Spleen (tissue), 7 donors: ENCODE measurements around the gene MYEOV.

ENCODE experiments used
- CTCF ChIP-seq, 11 experiments: fragments of 200-600 bp in 7 of 11; fragments of 450-650 bp in 4 of 11; sonication (generic) in 4 of 11; IDR thresholded peaks in 8 of 11; conservative IDR thresholded peaks in 3 of 11; 1 replicate in 7 of 11; 2 replicates in 4 of 11; pipeline versions ENCODE4 v1.4.0 to v1.8.0; 2016 to 2021; ENCODE audit warnings: antibody characterized with exemption in 11 of 11, inconsistent platforms in 4 of 11, mild to moderate bottlenecking in 1 of 11
- POLR2A ChIP-seq, 3 donors: fragments of 450-650 bp; IDR thresholded peaks; one replicate each; pipeline ENCODE4 v1.5.1; 2017; ENCODE audit warnings: antibody characterized with exemption in 3 of 3, mild to moderate bottlenecking in 1 of 3
- POLR2AphosphoS5 ChIP-seq, 3 donors: sonication (generic); formaldehyde crosslinking; IDR thresholded peaks; one replicate each; pipeline ENCODE4 v1.5.1; 2017; ENCODE audit warnings: antibody characterized with exemption in 3 of 3
- donor health status: DM: no; HTN: no; CAD: no; lungs with moderate emphysema.
- donor health status: DM: no; HTN: no; CAD: no.
- donor health status: DM: no; HTN: no; CAD: no.

DNA sequence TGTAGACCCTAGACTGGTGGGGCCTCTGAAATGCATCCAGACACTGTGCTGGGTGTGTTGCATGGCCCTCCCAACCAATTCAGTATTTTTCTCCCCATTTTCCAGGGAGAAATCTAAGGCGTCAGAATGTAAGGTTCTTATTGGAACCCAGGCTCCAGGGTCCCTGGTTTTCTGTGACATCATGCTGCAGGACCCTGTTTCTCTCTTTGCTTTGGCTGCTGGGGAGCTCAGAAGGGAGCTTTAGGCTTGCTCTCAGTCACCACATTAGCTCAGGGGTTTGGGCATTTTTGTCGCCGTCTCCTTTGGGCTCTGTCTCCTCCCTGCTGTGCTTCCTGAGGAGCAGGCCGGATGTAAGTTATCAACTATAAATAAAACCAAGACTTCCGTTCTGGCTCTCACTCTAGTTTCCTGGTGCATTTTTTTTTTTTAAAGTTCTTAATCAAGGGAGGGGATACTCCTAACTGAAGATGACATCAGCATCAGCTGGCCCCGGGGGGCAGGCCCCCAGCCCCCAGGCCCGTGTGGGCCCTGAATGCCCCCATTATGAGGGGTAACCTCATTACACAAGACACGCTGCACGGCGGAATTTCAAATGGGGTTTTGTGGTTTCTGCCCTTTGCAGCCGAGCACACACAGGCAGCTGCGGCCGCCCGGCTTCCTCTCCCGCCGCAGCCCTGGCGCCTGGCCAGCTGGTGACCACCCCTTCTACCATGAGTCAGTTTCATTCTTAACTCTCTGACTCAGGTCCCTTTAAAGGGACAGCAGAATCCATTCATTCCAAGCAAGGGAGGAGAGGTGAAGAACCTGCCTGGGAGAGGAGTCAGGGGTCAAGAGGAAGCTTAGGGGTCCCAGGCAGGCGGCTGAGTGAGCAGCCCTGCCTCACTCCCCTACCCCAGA, 3.2 kb downstream of the MYEOV start:
- TF ChIP-seq CTCF (IDR thresholded peaks at IDR 0.05 in 8 of 11, conservative IDR thresholded peaks at IDR 0.05 in 3 of 11) (no peak), POLR2A (IDR thresholded peaks at IDR 0.05) (no peak), POLR2AphosphoS5 (IDR thresholded peaks at IDR 0.05) (peak; percentile 86 to 95 (median 86))
